Activated CD8-positive, alpha-beta memory T cell treated with anti-CD3 and anti-CD28 coated beads for 4 hours (primary cell): ENCODE data around the gene SSTR5.
"Not testable (repeated sequence)": the region's sequence is repeated elsewhere in the genome, so short reads cannot be mapped to it uniquely, and the experiment has no call there.

ENCODE experiments used
- DNase-seq, 2 donors: peaks; one replicate each; pipeline ENCODE4 v3.0.0-alpha.2; 2020; ENCODE audit warnings: low read depth in 2 of 2

SSTR5 gene

GRCh38 chr16:1072526-1073261 is at the start of gene SSTR5:
Gene SSTR5 (plus strand): TSS chr16:1072747. CDS start chr16:1078869, 6,122 bp downstream.
- DNase-seq = no peak

DNA sequence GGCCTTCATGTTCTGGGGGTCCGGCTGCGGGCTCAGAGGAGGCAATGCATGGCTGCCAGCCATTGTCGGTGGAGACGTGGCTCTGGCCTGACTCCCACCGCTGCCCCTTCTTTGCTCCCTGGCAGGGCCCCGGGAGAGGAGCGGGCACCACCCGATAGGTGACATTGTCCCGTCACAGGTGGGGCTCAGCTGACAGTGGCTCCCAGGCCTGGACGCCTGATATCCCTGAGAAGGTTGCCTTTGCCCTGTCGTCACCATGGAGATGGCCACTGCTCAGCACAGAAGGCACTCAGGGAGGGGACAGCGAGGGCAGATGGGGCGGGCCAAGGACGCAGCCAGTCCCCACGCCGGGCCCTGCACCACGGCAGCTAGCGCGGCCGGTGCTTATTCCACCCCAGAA is 48.4 kb upstream of the SSTR5 start:
- no peak for DNase-seq

- DNase-seq = not testable (repeated sequence)
Observed at GRCh38 chr16:1025183-1025809, 47.3 kb upstream of the SSTR5 start.

- no peak for DNase-seq
Observed at GRCh38 chr16:1026057-1026783, 46.3 kb upstream of the SSTR5 start.

DNA sequence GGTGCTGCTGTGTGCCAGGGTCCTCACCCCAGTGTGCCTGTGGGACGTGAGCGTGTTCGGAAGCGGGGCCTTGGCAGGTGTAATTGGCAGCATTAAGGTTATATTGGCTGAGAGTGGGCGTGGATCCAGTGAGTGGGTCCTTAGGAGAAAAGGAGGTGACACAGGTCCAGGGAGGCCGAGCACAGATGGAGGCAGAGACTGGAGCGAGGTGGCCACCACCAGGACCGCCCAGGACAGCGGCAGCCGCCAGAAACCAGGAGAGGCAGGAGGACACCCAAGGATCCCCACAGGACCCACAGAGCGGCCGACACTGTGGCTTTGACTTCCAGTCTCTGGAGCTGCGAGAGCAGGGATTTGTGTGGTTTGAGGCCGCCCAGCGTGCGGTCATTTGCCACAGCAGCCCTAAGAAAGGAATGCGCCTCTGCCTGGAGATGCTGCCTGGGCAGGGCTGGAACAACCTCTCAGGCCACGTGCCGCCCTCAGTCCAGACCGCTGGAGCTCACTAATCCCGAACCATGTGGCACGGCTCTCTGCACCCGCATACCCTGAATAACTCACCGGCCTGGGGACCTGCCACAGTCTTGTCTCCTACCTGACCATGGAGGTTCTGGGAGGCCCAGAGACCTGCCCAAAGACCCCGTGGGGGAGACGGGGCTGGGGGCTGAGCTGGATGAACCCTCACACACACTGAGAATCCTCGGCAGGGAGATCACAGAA is 45.6 kb upstream of the SSTR5 start:
- DNase-seq = no peak

DNA sequence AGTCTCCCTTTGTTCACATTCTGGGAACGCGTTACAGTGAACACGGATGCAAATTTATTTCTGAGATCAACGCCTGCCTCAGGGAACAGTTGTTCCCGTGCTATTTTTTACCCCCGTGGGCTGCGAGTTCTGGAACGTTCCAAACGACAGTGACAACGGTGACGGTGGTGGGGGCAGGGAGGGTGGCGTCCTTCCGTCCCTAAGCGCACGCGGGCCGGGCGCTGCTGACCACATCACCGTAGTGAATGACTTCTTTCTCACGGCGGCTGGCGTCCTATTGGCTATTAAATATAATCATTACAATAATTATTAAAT is 45.1 kb upstream of the SSTR5 start:
- DNase-seq = no peak

DNA sequence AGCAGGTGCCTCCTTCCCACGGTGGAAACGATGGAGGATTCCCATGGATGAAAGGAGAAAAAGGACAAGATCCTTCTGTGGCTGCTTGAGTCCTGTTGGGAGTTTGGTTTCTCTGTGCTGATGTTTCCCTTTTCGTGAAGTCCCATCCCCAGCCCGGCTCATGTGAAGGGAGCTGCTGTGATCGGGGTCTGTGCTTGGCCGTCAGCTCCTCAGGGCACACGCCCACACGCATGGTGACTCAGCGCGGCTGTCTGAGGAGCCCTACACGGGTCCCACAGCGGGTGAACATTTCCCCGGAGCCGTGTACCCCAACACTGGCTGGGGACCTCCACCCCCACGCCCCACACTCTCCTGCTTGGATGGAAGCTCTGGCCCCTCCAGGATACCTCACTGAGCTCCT is 44.5 kb upstream of the SSTR5 start:
- no peak for DNase-seq

DNA sequence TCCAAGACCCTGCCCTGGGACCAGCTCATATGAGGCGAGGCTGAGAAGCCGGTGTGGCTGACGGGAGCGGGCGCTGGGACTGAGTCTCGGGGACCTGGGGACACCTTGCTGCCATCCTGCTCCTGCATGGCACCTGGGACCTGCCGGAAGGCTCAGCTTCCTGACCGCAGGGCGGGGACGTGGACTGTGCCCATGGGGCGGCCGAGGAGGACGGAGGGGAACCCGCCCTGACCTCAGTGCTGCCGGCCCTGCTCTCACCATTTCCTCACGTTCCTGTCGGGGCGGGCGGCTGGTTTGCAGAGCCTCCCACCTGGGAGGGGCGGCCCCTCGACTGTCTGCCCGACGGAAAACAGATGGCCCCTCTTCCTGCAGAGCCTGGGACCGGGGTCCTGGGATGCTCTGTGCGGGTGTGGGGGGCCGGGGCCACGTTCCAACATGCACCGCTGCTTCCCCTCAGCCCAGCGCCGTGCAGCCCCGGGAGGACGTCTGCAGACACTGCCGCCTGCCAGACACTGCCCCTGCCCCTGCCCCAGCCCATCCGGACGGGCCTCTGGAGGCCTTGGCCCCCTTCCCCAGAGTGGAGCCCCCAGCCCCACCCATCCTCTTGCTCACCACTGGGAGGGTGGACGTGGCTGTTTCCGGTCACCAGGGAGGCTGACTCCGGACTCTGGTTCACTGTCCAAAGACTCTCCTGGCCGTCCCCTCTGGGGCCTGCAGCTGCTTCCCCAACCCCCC is 43.9 kb upstream of the SSTR5 start:
- no peak for DNase-seq

- no peak for DNase-seq
Observed at GRCh38 chr16:1029259-1029545, 43.3 kb upstream of the SSTR5 start.

- no peak for DNase-seq
Observed at GRCh38 chr16:1030473-1030901, 42.1 kb upstream of the SSTR5 start.

GRCh38 chr16:1031666-1032065 is 40.9 kb upstream of the SSTR5 start:
- no peak for DNase-seq

- no peak for DNase-seq
Observed at GRCh38 chr16:1032607-1033006, 39.9 kb upstream of the SSTR5 start.

DNA sequence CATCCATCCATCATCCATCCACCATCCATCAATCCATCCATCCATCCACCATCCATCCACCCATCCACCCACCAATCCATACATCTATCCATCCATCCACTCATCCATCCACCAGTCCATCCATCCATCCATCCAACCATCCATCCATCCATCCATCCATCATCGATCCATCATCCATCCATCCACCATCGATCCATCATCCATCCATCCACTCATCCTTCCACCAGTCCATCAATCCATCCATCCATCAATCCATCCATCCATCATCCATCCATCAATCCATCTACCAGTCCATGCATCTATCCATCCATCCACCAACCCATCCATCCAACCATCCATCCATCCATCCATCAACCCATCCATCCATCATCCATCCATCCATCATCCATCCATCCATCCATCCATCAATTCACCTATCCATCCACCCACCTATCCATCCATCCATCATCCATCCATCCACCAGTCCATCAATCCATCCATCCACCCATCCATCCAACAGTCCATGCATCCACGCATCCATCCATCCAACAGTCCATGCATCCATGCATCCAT is 39.3 kb upstream of the SSTR5 start:
- no peak for DNase-seq

- no peak for DNase-seq
Observed at GRCh38 chr16:1034230-1035065, 38.1 kb upstream of the SSTR5 start.

DNA sequence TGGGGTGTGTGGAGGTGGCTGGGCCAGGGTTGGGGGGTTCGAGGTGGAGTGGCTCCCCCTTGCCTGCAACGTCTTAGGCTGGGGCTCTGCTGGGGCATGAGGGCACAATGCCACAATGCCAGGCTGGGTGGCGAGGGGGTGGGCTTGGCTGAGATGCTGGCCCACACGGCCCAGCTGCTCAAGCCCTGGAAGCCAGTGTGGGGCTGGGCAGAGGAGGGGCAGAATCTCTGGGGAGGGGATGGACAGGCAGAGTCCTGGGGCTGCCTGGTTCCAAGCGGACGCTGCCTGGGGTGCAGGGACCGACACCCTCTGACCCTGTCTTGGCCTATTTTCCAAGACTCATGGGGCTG is 37.5 kb upstream of the SSTR5 start:
- DNase-seq = no peak

DNA sequence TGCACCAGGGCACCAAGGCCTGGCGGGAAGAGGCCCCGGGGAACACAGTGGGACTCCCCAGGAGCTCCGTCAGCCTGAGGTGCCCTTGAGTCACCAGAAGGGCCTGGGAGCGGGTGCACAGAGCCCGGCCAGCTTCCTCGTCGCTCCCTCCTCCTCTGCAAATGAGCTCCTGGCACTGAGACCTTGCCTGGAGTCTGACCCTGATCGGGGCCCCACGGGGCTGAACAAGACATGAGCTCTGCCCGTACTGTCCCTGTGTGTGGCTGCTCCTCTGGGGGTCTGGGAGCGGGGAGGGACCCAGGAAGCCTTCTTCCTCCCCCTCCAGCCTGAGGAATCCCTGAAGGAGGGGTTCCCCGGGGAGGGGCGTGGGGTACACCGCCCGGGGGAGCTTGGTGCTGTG is 36.4 kb upstream of the SSTR5 start:
- no peak for DNase-seq

DNA sequence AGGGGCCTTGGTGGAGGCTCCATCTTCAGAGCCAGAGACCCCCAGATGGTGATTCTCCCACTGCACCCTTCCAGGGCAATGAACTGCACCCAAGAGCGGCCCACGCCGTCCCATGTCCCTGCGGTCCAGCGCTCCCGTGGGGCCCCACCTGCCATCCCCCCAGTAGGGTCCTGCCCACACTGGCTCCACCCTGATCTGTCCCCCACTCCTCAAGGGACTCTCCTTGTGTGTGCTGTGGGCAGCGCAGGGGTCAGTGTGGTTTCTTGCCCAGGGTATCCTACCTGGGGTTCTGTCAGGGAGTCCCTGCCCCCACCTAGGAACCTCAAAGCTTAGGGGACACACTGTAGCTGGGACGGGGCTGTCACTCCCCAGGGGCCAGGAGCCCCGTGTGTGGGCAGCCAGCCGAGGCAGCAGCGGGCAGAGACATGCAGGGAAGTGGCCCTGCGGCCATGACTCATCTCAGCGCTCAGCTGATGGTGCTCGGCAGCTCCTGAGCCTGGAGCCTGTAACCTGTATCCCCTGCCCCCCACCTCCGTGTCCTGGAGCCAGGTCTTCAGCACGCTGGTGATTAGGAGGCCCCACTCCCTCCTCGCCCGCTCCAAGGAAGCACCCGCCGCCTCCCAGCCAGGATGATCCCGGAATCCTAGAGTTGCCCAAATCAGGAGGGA is 35.7 kb upstream of the SSTR5 start:
- DNase-seq = no peak

DNA sequence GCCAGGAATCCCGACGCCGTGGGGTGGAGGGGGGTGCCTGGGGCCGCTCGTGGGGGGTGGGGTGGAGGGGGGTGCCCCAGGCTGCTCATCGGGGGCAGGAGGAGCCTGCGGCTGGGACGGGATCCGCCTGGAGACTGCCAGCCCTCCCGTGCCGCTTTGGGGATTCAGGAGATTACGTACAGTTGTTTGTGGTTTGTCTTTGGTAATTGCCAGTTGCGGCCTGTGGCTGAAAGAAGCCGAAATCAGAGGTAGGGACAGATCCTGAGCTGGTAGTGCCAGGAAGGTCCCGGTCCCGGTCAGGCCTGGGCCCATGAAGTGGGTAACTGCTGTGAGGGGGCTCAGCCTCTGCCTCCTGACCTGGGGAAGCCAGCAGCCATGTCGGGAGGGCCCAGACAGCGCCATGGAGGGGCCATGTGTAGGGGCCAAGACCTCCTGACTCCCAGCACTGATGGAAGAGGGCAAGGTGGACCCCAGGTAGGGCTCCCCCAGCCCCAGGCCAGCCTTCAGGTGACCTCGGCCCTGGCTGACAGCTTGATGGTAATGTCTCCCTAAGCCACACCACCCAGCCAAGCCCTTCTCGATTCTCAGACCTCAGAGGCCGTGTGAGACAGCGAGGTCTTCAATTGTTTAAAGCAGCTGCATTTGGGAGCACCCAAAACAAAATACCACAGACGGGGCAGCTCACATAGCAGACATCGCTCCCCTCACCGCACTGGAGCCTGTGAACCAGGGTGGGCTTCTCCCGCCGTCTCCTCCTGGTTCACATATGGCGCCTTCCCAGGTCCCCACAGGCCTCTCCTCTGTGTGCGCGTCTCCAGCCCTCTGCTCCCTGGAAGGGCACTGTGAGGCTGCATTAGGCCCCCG is 34.9 kb upstream of the SSTR5 start:
- no peak for DNase-seq

GRCh38 chr16:1038932-1039331 is 33.6 kb upstream of the SSTR5 start:
- no peak for DNase-seq
